Dedifferentiated amniotic fluid mesenchymal stem cell (primary cell): ENCODE data around the gene DSTN.
"Not testable (repeated sequence)": the region's sequence is repeated elsewhere in the genome, so short reads cannot be mapped to it uniquely, and the experiment has no call there.

ENCODE experiments used
- DNase-seq: peaks from one replicate; pipeline ENCODE4 v3.0.0-alpha.2; 2016; ENCODE audit errors: extremely low spot score

Gene DSTN

GRCh38 chr20:17650301-17651128, 80.6 kb downstream of the DSTN start:
- DNase-seq = no peak

- no peak for DNase-seq
Observed at GRCh38 chr20:17651129-17651759, 81.4 kb downstream of the DSTN start.

GRCh38 chr20:17651760-17652388, 82.0 kb downstream of the DSTN start:
- no peak for DNase-seq

GRCh38 chr20:17652411-17652810, 82.5 kb downstream of the DSTN start:
- no peak for DNase-seq

- DNase-seq = no peak
Observed at GRCh38 chr20:17653835-17654648, 84.2 kb downstream of the DSTN start.

GRCh38 chr20:17654649-17655285, 84.9 kb downstream of the DSTN start:
- peak; percentile 58 for DNase-seq

- DNase-seq = no peak
Observed at GRCh38 chr20:17655286-17655651, 85.4 kb downstream of the DSTN start.

GRCh38 chr20:17655865-17656479, 86.1 kb downstream of the DSTN start:
- DNase-seq = no peak

GRCh38 chr20:17657079-17657825, 87.4 kb downstream of the DSTN start:
- DNase-seq = no peak

- no peak for DNase-seq
Observed at GRCh38 chr20:17657898-17658647, 88.2 kb downstream of the DSTN start.

- no peak for DNase-seq
Observed at GRCh38 chr20:17658648-17658993, 88.7 kb downstream of the DSTN start.

- not testable (repeated sequence) for DNase-seq
Observed at GRCh38 chr20:17659344-17659743, 89.5 kb downstream of the DSTN start.
